Liver (tissue), 3 donors: ENCODE data around the gene PLXND1.

Source experiments
- CTCF ChIP-seq: fragments of 150-350 bp; IDR thresholded peaks from 2 replicates; pipeline ENCODE4 v1.5.1; 2017; ENCODE audit warnings: improper control_type of control experiment, low read depth, low read length; ENCODE audit not compliant: missing input control
- FOXA1 ChIP-seq: IDR thresholded peaks from 2 replicates; pipeline ENCODE4 v1.6.1; 2016; ENCODE audit warnings: antibody characterized with exemption
- MAX ChIP-seq: IDR thresholded peaks from 2 replicates; pipeline ENCODE4 v1.6.1; 2016; ENCODE audit warnings: antibody characterized with exemption
- REST ChIP-seq: IDR thresholded peaks from 2 replicates; pipeline ENCODE4 v1.6.1; 2016; ENCODE audit warnings: antibody characterized with exemption, mild to moderate bottlenecking
- RXRA ChIP-seq, 2 donors: IDR thresholded peaks; 2 replicates each; pipeline ENCODE4 v1.6.1; 2017 to 2018; ENCODE audit warnings: antibody characterized with exemption in 2 of 2, mild to moderate bottlenecking in 1 of 2
- YY1 ChIP-seq: IDR thresholded peaks from 2 replicates; pipeline ENCODE4 v1.6.1; 2016; ENCODE audit warnings: antibody characterized with exemption, mild to moderate bottlenecking
- donor health status: healthy.
- donor health status: healthy.

- TF ChIP-seq CTCF: no peak
- TF ChIP-seq YY1: no peak
- no peak for TF ChIP-seq RXRA (IDR thresholded peaks at IDR 0.05)
- no peak for TF ChIP-seq MAX
- TF ChIP-seq REST: no peak
- TF ChIP-seq FOXA1: no peak
These were observed 34.6 kb downstream of the PLXND1 start for GRCh38 chr3:129571605-129572547.
